ENCODE results near the gene RALGPS2. TPM values are rescaled to one million over a fixed set of nuclear protein-coding genes. Genes with fewer than 3 reads are reported as not detected.

RALGPS2 gene
- total RNA-seq, 1 experiment from 2014 or later = 38.0 TPM

DNA sequence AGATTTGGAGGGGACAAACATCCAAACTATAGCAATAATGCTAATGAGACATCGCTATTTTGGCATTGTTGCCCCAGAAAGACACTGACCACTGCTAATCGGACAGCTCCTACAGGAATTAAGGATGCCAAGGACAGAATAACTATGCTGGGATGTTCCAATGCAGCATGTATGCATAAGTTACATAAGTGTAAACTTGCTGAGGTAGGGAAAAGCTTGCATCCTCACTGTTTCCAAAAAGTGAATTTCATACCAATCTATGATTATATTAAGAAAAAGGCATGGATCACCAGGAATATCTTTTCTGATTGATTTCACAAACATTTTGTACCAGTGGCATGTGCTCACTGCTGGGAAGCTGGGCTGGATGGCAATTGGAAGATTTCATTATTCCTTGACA lies 45.8 kb upstream of the RALGPS2 start (continued):
- TF ChIP-seq RORB (CRISPR knock-in tag; IDR thresholded peaks at IDR 0.05) = no peak
- TF ChIP-seq SMAD4 (CRISPR knock-in tag; IDR thresholded peaks at IDR 0.05) = no peak
- TF ChIP-seq ZNF396 (CRISPR knock-in tag; IDR thresholded peaks at IDR 0.05; ENCODE audit: borderline replicate concordance) = no peak
- TF ChIP-seq, protein P1, sequence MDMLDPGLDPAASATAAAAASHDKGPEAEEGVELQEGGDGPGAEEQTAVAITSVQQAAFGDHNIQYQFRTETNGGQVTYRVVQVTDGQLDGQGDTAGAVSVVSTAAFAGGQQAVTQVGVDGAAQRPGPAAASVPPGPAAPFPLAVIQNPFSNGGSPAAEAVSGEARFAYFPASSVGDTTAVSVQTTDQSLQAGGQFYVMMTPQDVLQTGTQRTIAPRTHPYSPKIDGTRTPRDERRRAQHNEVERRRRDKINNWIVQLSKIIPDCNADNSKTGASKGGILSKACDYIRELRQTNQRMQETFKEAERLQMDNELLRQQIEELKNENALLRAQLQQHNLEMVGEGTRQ (CRISPR knock-in tag; IDR thresholded peaks at IDR 0.05) = no peak
- TF ChIP-seq EMX1 (CRISPR knock-in tag; IDR thresholded peaks at IDR 0.05) = no peak
- TF ChIP-seq ESRRA (CRISPR knock-in tag; IDR thresholded peaks at IDR 0.05; ENCODE audit: borderline replicate concordance) = no peak
- TF ChIP-seq, protein P2, sequence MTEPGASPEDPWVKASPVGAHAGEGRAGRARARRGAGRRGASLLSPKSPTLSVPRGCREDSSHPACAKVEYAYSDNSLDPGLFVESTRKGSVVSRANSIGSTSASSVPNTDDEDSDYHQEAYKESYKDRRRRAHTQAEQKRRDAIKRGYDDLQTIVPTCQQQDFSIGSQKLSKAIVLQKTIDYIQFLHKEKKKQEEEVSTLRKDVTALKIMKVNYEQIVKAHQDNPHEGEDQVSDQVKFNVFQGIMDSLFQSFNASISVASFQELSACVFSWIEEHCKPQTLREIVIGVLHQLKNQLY (CRISPR knock-in tag; IDR thresholded peaks at IDR 0.05) = no peak

DNA sequence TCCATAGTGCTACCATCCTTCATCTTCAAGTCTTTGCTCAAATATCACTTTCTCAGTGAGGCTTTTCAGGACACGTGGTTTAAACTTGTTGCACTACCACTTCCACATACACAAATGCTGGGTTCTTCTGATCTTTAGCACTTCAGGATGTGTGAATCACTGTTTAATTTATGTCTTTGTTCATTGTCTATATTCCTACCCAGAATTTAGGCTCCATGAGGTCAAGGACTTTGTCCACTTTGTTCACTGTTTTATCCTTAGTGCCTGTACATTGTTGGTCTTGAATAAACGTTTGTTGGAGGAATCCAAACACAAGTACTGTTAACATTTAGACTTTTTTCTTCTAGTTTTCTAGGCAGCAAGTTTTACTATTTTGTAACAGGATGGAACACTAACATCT lies 42.6 kb upstream of the RALGPS2 start:
- no peaks in the 10 kb centered on the region for H3K4me1 Mint-ChIP-seq
- CTCF ChIA-PET = interaction anchor here (0.7 kb wide), 1 partner anchor 637 kb away, joined by 3 read pairs; no protein-coding TSS in a partner anchor
- H3K27me3 Mint-ChIP-seq (ENCODE audit: low read depth) = no peaks in the 10 kb centered on the region; the same call in 1 of the 2 replicates
- H3K4me3 Mint-ChIP-seq = no peak overlapping the region
- TF ChIP-seq, protein P3, sequence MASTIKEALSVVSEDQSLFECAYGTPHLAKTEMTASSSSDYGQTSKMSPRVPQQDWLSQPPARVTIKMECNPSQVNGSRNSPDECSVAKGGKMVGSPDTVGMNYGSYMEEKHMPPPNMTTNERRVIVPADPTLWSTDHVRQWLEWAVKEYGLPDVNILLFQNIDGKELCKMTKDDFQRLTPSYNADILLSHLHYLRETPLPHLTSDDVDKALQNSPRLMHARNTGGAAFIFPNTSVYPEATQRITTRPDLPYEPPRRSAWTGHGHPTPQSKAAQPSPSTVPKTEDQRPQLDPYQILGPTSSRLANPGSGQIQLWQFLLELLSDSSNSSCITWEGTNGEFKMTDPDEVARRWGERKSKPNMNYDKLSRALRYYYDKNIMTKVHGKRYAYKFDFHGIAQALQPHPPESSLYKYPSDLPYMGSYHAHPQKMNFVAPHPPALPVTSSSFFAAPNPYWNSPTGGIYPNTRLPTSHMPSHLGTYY (CRISPR knock-in tag; IDR thresholded peaks at IDR 0.05) = no peak
- TF ChIP-seq, protein P4, sequence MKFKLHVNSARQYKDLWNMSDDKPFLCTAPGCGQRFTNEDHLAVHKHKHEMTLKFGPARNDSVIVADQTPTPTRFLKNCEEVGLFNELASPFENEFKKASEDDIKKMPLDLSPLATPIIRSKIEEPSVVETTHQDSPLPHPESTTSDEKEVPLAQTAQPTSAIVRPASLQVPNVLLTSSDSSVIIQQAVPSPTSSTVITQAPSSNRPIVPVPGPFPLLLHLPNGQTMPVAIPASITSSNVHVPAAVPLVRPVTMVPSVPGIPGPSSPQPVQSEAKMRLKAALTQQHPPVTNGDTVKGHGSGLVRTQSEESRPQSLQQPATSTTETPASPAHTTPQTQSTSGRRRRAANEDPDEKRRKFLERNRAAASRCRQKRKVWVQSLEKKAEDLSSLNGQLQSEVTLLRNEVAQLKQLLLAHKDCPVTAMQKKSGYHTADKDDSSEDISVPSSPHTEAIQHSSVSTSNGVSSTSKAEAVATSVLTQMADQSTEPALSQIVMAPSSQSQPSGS (CRISPR knock-in tag; IDR thresholded peaks at IDR 0.05; ENCODE audit: borderline replicate concordance, low read depth) = no peak
- TF ChIP-seq CREM (CRISPR knock-in tag; IDR thresholded peaks at IDR 0.05) (no peak), GABPB1 (CRISPR knock-in tag; IDR thresholded peaks at IDR 0.05) (peak; percentile 48)
- POLR2A ChIA-PET = no interaction called here
- no peak for DNase-seq (ENCODE audit: low spot score)
- no peak for ATAC-seq
- H3K9me3 Mint-ChIP-seq = peaks cover 8% of the 10 kb centered on the region; the same call in 1 of the 2 replicates
- H3K36me3 Mint-ChIP-seq = no peaks in the 10 kb centered on the region
- H3K27ac Mint-ChIP-seq = no peak overlapping the region

DNA sequence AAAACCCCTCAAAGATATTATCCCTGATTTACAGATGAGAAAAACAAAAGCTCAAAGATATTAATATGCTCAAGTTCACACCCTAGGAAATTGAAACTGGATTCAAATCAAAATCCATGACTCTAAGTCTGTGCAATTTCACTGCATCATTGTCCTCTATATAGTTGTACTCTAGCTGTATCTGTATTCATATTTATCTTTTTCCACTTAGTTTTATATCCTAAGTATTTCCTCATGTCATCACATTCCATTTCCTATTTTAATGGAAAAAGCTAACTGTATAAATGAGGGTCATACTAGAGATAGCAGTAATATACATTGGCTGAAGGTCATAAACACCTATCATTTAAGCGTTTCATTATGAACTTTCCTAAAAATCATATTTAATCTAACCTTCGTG lies 42.2 kb upstream of the RALGPS2 start:
- no peaks in the 10 kb centered on the region for H3K4me1 Mint-ChIP-seq
- peaks cover 8% of the 10 kb centered on the region; the same call in 1 of the 2 replicates for H3K9me3 Mint-ChIP-seq
- DNase-seq (ENCODE audit: low spot score) (no peak), ATAC-seq (no peak)
- H3K4me3 Mint-ChIP-seq = no peak overlapping the region
- POLR2A ChIA-PET = no interaction called here
- no peak overlapping the region for H3K27ac Mint-ChIP-seq
- TF ChIP-seq RELA (CRISPR knock-in tag; IDR thresholded peaks at IDR 0.05; ENCODE audit: borderline replicate concordance) (no peak), TEAD1 (CRISPR knock-in tag; IDR thresholded peaks at IDR 0.05) (no peak), ZNF232 (CRISPR knock-in tag; IDR thresholded peaks at IDR 0.05) (no peak), NFYB (CRISPR knock-in tag; conservative IDR thresholded peaks at IDR 0.05; ENCODE audit: low read depth) (no peak)
- TF ChIP-seq, protein P5, sequence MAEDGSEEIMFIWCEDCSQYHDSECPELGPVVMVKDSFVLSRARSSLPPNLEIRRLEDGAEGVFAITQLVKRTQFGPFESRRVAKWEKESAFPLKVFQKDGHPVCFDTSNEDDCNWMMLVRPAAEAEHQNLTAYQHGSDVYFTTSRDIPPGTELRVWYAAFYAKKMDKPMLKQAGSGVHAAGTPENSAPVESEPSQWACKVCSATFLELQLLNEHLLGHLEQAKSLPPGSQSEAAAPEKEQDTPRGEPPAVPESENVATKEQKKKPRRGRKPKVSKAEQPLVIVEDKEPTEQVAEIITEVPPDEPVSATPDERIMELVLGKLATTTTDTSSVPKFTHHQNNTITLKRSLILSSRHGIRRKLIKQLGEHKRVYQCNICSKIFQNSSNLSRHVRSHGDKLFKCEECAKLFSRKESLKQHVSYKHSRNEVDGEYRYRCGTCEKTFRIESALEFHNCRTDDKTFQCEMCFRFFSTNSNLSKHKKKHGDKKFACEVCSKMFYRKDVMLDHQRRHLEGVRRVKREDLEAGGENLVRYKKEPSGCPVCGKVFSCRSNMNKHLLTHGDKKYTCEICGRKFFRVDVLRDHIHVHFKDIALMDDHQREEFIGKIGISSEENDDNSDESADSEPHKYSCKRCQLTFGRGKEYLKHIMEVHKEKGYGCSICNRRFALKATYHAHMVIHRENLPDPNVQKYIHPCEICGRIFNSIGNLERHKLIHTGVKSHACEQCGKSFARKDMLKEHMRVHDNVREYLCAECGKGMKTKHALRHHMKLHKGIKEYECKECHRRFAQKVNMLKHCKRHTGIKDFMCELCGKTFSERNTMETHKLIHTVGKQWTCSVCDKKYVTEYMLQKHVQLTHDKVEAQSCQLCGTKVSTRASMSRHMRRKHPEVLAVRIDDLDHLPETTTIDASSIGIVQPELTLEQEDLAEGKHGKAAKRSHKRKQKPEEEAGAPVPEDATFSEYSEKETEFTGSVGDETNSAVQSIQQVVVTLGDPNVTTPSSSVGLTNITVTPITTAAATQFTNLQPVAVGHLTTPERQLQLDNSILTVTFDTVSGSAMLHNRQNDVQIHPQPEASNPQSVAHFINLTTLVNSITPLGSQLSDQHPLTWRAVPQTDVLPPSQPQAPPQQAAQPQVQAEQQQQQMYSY (CRISPR knock-in tag; IDR thresholded peaks at IDR 0.05) = no peak
- TF ChIP-seq, protein P3 (CRISPR knock-in tag; IDR thresholded peaks at IDR 0.05) = no peak
- H3K36me3 Mint-ChIP-seq = no peaks in the 10 kb centered on the region
- H3K27me3 Mint-ChIP-seq (ENCODE audit: low read depth) = no peaks in the 10 kb centered on the region
- CTCF ChIA-PET = interaction anchor here (0.7 kb wide), 1 partner anchor 637 kb away, joined by 3 read pairs; no protein-coding TSS in a partner anchor

Measured in WTC11 (cell line).